HL-60 (cell line): ENCODE measurements around the gene SSC5D.

Source experiments
- DNase-seq, 2 experiments: peaks; one replicate each; pipeline ENCODE4 v3.0.0-alpha.2; 2010 to 2020; ENCODE audit warnings: low read depth in 1 of 2, low spot score in 1 of 2
- H3K27ac ChIP-seq: fragments of 250-450 bp; sonication (Bioruptor Pico); replicated peaks from 2 replicates; pipeline ENCODE4 v1.5.1; 2020; ENCODE audit warnings: mild to moderate bottlenecking, moderate library complexity
- H3K27me3 ChIP-seq: fragments of 250-450 bp; sonication (Bioruptor Pico); 2 replicates; pipeline ENCODE4 v1.5.1; 2021; ENCODE audit warnings: mild to moderate bottlenecking, moderate library complexity; ENCODE audit not compliant: insufficient read depth, poor library complexity, severe bottlenecking
- H3K4me3 ChIP-seq: replicated peaks from 2 replicates; pipeline ENCODE4 v1.5.1; 2011; ENCODE audit warnings: mild to moderate bottlenecking, control low read depth, low read length; ENCODE audit not compliant: insufficient read depth
- CTCF ChIP-seq: IDR thresholded peaks from one replicate; pipeline ENCODE4 v1.5.1; 2011; ENCODE audit warnings: low read length, control low read depth, inconsistent platforms; ENCODE audit not compliant: insufficient read depth
- GABPA ChIP-seq: IDR thresholded peaks from 2 replicates; pipeline ENCODE4 v1.6.1; 2012; ENCODE audit warnings: low read depth
- POLR2AphosphoS5 ChIP-seq: IDR thresholded peaks from 2 replicates; pipeline ENCODE4 v1.6.1; 2012; ENCODE audit warnings: low read depth
- REST ChIP-seq: IDR thresholded peaks from 2 replicates; pipeline ENCODE4 v1.6.1; 2012; ENCODE audit warnings: low read depth; ENCODE audit not compliant: insufficient replicate concordance
- SPI1 ChIP-seq: IDR thresholded peaks from 2 replicates; pipeline ENCODE4 v1.6.1; 2012; ENCODE audit warnings: low read depth, mild to moderate bottlenecking, borderline replicate concordance

The SSC5D gene

DNA sequence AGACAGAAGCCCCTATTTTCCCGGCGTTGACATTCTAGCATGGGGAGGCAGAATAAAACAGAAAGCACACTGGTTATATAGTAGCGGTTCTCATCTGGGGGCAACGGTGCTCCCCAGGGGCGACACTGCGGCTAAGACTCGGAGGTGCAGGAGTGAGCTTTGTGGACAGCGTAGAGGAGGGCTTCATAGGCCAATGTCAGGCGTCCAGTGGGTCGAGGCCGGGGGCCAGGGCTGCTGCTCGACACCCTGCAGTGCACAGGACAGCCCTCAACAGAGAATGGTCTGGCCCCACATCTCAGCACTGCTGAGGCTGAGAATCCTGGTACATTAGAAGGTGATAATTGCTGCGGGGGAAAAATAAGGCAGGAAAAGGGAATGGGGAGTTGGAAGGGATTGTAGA, 10.3 kb upstream of the SSC5D start:
- TF ChIP-seq REST (no peak), CTCF (no peak), POLR2AphosphoS5 (no peak), SPI1 (no peak), GABPA (no peak)
- Histone ChIP-seq H3K27me3 (no peaks in the 10 kb centered on the region), H3K27ac (no peak overlapping the region; the same call in 1 of the 2 replicates), H3K4me3 (no peak overlapping the region)
- no peak for DNase-seq

DNA sequence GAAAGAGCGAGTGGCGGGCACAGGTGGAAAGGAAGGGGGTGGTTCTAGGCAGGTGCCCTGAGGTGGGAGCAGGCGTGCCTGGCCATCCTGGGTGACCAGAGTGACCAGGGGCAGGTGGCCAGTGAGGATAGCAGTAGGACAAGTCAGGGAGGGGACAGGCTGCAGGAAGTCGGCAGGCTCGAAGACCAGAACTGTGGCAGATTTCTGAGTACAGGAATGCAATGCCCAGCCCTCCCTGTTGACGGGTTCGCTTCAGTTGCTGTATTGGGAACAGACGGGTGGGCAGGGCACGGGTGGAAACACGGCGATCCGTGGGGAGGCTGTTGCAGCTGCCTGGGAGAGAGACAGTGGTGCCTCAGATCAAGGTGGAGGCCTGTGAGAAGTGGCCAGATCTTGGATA, 9.9 kb upstream of the SSC5D start:
- Histone ChIP-seq H3K4me3 (no peak overlapping the region), H3K27me3 (no peaks in the 10 kb centered on the region), H3K27ac (no peak overlapping the region)
- TF ChIP-seq POLR2AphosphoS5, result no peak
- no peak for TF ChIP-seq CTCF
- TF ChIP-seq REST, result no peak
- TF ChIP-seq GABPA, result no peak
- TF ChIP-seq SPI1, result no peak
- no peak for DNase-seq

DNA sequence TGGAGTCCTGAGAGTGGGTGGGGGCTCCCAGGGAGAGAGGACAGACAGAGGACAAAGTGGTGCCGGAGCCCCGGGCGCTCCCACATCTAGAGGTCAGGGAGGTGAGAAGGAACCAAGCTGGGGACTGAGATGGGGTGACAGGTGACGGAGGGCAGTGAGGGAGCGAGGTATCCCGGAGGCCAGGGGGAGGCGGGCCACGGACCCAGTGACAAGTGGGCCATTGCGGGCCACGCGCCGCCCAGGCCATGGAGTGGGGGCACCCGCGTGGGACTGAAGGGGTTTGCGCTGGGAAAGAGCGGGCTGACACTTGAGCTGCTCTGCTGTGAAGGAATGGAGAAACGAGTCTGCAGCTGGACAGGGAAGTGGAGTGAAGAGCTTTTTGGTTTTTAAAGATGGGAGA, 9.2 kb upstream of the SSC5D start:
- TF ChIP-seq SPI1 (no peak), GABPA (no peak)
- H3K4me3 ChIP-seq, result no peak overlapping the region
- no peaks in the 10 kb centered on the region for H3K27me3 ChIP-seq
- no peak for DNase-seq
- no peak overlapping the region for H3K27ac ChIP-seq

DNA sequence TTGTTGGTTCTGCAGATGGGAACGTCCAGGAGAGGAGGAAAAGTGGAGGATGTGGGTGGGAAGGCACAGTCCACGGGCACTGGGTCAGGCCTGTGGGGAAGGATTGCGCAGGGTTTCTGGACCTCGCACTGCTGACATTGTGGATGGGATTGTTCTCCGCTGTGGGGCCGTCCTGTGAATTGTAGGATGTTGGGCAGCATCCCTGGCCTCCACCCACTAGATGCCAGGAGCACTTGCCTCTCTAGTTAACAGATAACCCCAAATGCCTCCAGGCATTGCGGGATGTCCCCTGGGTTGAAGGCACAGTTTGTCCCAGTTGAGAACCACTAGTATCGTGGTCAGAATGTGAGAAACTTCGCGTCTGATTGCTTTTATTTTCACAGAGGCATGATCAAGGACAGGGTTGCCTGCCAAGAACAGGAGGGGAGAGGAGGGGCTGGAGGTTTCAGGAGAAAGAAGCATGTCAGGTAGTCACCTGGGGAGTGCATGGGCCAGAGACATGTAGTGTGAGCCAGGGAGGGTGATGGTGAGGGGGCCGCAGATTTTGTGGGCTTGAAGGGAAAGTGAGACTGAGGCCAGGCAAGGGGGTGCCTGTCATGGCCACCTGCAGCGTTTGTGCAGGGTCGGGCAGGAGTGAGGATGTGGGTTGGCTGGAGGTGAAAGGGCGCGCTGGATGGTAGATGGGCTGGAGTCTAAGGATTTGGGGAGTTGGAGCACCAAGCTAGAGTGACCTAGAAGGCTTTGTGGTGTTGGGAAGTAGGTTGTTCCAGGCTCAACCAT, 8.6 kb upstream of the SSC5D start:
- no peaks in the 10 kb centered on the region for H3K27me3 ChIP-seq
- DNase-seq, result no peak
- no peak for TF ChIP-seq REST
- no peak for TF ChIP-seq CTCF
- no peak for TF ChIP-seq GABPA
- no peak for TF ChIP-seq SPI1
- no peak overlapping the region for H3K4me3 ChIP-seq
- no peak overlapping the region for H3K27ac ChIP-seq
